ENCODE data around the gene PLA1A.
A peak's percentile ranks its signal among the peaks of the same experiment; 100 is the strongest.
"Not testable (repeated sequence)": the region's sequence is repeated elsewhere in the genome, so short reads cannot be mapped to it uniquely, and the experiment has no call there.

Gene PLA1A

DNA sequence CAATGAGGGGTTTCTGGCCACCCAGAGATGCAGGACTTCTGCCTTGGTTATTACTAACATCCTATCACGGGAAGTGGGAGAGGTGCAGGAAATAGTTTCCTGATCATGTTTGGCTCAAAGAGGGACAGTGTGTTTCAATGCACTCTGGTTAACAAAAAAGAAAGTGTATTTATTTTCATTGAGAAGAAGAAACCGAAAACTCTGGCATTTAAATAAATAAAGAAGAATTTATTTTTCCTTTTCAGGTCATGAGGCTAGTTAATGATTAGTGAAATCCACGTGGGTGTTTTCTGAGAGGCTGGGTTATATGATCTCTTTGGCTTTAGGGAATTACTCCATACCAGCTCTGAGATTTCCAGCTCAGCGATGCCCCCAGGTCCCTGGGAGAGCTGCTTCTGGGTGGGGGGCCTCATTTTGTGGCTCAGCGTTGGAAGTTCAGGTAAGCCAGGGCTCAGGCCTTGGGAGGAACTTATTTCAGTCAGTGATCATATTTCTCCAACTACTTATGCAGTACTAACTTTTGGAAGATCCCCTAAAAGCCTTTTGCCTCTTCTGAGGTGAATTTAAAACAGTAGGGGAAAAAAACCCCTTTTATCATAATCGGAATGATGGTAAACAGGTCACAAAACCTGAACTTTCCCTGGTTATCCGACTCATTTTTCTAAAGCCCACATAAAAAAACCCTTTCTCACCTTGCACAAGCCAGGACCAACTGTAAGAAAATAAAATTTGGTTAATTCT is at the start of gene PLA1A:
PLA1A (plus strand) TSS at position 338 of the 741 bp plus-strand sequence; CDS start at position 367, 29 bp downstream.
- DNase-seq: no peak

DNA sequence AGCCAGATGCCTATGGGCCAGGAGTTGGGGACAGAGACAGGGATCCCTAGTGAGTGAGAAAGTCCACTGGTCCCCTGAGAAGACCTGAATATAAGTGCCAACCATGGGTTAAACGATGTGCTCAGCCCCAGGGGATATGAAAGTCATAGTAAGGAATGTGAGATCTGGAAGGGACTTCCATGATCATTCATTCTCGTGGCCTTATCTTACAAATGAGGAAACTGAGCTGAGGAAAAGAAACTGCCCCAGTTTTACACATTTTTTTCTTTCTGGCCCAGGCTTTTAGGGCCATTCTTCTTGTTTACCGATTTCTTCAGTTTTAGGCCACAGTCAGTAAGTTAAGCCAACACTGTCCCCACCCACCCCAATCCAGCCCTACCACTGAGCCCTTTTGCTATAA is 49.3 kb upstream of the PLA1A start:
- DNase-seq: no peak

GRCh38 chr3:119550192-119550910 is 47.3 kb upstream of the PLA1A start:
- DNase-seq: no peak

- no peak for DNase-seq
Measured at GRCh38 chr3:119551598-119551997, 46.1 kb upstream of the PLA1A start.

DNA sequence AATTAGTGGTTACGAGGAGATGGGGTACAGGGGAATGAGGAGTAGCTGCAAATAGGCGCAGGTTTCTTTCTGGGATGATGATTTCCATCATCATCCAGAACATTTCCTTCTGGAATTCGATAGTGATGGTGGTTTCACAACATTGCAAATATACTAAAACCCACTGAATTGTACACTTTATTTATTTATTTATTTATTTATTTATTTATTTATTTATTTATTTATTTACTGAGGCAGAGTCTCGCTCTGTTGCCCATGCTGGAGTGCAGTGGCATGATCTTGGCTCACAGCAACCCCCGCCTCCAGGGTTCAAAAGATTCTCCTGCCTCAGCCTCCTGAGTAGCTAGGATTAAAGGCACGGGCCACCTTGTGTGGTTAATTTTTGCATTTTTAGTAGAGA is 44.8 kb upstream of the PLA1A start:
- DNase-seq: not testable (repeated sequence)

DNA sequence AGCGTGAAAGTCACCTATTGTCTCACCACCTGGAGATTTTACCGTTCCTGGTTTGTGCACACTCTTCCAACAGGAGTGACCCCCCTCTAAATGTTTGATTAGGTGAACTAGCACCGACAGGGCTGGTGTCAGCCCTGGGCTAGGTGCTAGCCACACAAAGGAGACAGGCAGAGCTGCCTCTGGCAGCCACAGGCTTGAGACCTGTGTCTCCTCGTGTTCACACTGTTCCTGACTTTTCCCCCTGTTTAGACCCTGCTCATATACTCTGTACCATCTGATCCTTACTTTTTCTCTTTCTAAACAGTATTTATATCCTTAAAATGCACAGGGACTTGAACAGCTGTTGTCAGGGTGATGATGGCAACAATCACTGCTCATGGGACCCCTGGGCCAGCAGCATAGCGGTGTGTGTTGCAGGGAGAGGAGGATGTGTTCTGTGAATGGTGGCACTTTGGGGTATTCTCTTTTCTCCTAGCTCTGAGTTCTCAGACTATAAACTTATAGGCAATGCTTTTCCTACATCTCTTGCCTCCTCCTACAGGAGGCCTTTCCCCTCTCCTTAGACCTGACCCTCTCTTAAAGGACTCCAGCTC is 43.8 kb upstream of the PLA1A start:
- no peak for DNase-seq

DNA sequence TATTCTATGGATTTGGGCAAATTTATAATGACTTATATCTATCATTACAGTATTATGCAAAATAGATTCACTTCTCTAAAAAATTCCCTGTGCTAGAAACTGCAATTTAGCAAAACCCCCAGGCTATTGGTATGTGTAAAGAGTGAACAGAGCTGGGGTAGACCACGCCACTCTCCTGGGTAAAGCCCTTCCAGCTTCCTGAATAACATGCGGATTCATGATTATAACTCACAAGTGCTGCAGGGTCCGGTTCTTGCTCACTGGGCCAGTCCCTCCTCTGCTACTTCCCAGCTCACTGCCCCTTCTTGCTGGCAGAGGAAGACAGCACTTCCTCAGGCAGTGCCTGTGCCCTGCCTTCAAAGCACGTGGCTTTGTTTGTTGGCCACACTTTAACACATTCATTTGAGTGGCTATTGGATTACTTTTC is 42.4 kb upstream of the PLA1A start:
- no peak for DNase-seq

DNA sequence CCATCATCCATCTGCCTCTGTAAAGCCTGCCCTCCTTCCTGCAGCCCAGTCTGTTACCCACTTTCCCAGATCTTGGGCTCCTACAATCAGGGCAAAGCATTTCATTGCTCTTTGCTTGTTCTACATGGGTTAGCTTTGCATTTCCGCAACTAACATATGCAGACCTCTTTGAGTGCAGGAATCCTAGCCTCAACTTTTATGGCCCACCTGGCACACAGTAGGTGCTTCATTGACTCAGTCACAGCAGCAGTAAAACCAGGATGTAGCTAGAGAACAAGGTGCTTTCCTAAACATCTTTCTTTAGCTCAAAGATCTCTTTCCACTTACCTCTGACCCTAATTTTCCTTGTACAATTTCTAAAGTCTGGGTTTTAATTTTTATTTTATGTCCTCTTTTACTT is 41.8 kb upstream of the PLA1A start:
- DNase-seq: no peak

- no peak for DNase-seq
Measured at GRCh38 chr3:119557192-119557876, 40.4 kb upstream of the PLA1A start.

DNA sequence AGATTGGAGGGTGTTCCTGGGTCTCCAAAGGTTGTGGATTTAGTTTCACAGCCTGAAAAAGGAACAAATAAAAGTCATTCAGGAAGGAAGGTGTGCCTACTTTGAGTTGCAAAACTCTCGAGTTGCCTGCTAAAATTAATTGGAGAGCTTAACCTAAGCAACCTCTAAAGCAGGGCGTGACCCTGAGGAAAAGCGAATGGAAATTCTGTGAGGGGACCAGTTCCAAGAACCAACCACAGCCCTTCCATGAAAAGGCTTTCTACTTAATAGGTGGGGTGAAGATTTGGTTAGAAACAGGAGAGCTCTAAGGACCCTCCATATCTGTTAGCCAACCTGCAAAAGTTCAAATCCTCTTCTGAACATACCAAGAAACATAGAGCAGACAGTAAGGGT is 39.8 kb upstream of the PLA1A start:
- DNase-seq: no peak

DNA sequence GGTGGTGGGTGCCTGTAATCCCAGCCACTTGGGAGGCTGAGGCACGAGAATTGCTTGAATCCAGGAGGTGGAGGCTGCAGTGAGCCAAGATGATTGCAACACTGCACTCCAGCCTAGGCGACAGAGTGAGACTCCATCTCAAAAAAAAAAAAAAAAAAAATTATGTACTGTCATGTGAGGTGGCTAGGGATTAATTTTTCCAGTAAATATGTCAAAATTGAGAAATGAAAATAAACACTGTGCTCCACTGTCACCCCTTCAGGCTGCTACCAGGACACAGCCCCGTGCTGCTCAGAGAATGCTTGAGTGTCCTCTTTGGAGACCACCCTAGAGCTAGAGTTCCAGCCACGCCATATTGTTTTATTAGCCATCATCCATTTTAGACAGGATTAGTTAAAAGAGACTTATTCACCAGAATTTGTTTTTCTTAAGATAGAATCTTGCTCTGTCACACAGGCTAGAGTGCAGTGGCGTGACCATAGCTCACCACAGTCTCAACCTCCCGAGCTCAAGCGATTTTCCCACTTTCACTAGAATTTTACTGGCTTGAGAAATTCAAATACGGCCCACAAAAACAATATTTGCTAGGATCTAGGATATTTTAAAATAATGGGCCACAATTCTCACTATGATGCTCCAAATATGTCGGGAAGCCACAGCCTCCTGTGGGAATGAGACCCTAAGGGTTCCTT is 38.9 kb upstream of the PLA1A start:
- DNase-seq: no peak

GRCh38 chr3:119559441-119559963 is 38.2 kb upstream of the PLA1A start, which contains the start of gene CD80:
Gene CD80 (minus strand): TSS chr3:119559614. CDS start chr3:119557728, 1,886 bp downstream.
- DNase-seq: peak in 1 of 2 experiments; percentile 32

DNA sequence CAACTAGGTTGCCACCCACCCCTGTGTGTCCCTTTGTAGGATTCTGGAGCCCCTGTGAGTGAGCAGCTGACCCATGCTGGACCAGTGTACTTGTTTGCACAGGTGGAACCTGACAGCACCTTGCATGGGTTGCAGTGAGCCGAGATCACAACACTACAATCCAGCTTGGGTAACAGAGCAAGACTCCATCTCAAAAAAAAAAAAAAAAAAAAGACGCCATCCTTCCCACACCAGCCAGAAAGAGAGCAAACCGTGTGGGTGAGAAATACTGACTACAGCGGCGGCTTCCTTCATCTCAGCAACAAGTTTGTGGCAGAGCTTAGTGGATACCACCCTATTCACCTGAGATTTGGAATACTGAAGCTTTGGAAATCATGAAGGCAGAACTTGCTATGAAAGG is 37.5 kb upstream of the PLA1A start:
- DNase-seq: no peak

GRCh38 chr3:119562307-119562961 is 35.3 kb upstream of the PLA1A start:
- DNase-seq: no peak

DNA sequence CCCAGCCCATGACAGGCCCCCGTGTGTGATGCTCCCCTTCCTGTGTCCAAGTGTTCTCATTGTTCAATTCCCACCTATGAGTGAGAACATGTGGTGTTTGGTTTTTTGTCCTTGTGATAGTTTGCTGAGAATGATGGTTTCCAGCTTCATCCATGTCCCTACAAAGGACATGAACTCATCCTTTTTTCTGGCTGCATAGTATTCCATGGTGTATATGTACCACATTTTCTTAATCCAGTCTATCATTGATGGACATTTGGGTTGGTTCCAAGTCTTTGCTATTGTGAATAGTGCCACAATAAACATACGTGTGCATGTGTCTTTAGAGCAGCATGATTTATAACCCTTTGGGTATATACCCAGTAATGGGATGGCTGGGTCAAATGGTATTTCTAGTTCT is 34.4 kb upstream of the PLA1A start:
- DNase-seq: not testable (repeated sequence)

DNA sequence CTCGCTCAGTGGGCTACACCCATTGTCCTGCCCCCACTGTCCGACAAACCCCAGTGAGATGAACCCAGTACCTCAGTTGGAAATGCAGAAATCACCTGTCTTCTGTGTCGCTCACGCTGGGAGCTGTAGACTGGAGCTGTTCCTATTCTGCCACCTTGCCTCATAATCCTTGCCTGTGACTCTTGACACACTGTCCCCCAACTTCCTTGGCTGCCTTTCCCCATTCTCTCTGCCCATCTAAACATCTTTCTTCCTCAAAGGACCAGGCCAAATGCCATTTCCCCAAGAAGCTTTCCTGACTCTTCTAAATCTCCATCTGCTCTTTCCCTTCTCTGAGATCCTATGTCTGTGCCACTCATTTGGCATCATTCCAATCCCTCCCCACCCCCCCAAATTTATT is 28.5 kb upstream of the PLA1A start:
- no peak for DNase-seq

DNA sequence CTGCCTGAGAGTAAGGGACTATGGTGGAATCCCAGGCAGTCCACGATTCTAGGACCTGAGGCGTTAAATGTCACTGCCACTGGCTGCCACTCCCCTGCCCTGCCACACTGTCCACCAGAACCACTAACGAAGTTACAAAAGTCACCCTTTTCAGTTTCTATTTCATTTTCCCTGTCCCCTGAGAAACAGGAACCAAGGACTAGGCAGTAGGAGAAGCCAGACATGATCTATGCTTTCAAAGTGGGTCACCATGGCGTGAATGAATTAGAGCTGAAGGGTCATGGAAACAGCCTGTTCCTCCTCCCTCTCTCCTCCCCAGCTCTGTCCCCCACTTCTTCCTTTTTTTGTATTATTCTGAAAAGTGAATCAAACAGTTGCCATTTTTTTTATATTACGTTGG is 27.5 kb upstream of the PLA1A start:
- DNase-seq: no peak

GRCh38 chr3:119571230-119571629 is 26.5 kb upstream of the PLA1A start:
- no peak for DNase-seq

DNA sequence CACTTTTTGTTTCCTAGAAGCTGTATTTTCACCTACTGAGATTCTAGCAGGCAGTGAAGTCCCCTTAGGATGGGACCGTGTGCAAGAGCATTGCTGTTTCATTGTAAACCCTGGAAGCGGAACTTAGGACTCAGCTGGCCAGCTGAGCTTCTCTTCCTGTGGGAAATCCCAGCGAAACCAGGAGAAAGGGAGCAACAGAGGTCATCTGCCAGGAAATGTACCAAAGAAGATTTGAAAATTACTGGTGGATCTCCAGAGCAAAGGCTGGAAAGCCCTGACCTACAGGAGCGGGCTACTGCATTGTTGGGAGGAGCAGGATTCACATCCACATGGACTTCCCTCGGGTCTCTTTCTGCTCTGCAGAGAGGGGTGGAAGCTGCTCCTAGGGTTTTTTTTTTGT is 26.0 kb upstream of the PLA1A start:
- no peak for DNase-seq

DNA sequence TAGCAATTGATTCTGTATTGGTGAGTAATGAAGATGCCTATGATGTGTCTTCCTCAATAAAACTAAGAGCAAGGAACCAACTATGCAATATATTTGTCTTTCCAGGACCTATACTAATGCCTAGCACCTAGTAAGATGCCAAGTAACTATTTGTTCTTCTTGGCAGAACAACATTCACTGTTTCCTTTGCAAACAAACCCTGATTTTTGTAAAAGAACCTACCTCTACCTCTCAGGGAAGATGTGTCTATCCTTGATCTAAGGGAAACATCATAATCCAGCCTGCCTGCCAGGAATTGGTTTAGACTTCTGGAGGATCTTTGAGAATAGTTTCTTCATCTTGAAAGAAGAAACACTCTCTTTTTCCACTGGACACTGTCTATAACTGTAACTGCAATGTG is 22.2 kb upstream of the PLA1A start:
- DNase-seq: no peak

- DNase-seq: peak; percentile 9 to 77
Measured at GRCh38 chr3:119579366-119580066, 18.2 kb upstream of the PLA1A start, which contains the start of gene ADPRH. Gene ADPRH (plus strand): TSS chr3:119579492. CDS start chr3:119582170, 2,678 bp downstream.

All from NCI-H526 (cell line).